Pulmonary artery endothelial cell (primary cell): ENCODE data around the gene RGL1. TPM values are rescaled to one million over a fixed set of nuclear protein-coding genes. Genes with fewer than 3 reads are reported as not detected.

Source experiments
- DNase-seq: peaks from one replicate; pipeline ENCODE4 v3.0.0-alpha.2; 2011; ENCODE audit warnings: low read depth, low spot score
- total RNA-seq: library from RNA; depleted of rRNA; stranded (reverse); fragments of >200 nt; gene quantifications from 2 replicates; pipeline ENCODE4 v1.2.3, GENCODE V29; 2014

RGL1 gene
- total RNA-seq, 1 donor from 2014 or later, result 40.8 TPM

GRCh38 chr1:183886853-183887252 is 81.9 kb downstream of the RGL1 start:
- DNase-seq, result no peak

GRCh38 chr1:183887826-183888819 is 83.2 kb downstream of the RGL1 start:
- DNase-seq, result no peak

- no peak for DNase-seq
Measured at GRCh38 chr1:183889095-183889494, 84.2 kb downstream of the RGL1 start.

GRCh38 chr1:183891158-183891856 is 86.4 kb downstream of the RGL1 start:
- DNase-seq, result no peak

- DNase-seq, result no peak
Measured at GRCh38 chr1:183892351-183892793, 87.5 kb downstream of the RGL1 start.

- no peak for DNase-seq
Measured at GRCh38 chr1:183893561-183894289, 88.8 kb downstream of the RGL1 start.

GRCh38 chr1:183894290-183894565 is 89.3 kb downstream of the RGL1 start:
- DNase-seq, result no peak

GRCh38 chr1:183896466-183897048 is 91.6 kb downstream of the RGL1 start:
- DNase-seq, result no peak

GRCh38 chr1:183898001-183898396 is 93.1 kb downstream of the RGL1 start:
- DNase-seq, result no peak

- no peak for DNase-seq
Measured at GRCh38 chr1:183898610-183899009, 93.7 kb downstream of the RGL1 start.

- peak; percentile 49 for DNase-seq
Measured at GRCh38 chr1:183901748-183902330, 96.9 kb downstream of the RGL1 start.

GRCh38 chr1:183903101-183903500 is 98.2 kb downstream of the RGL1 start:
- no peak for DNase-seq

- no peak for DNase-seq
Measured at GRCh38 chr1:183905508-183906113, 100.7 kb downstream of the RGL1 start.

- DNase-seq, result no peak
Measured at GRCh38 chr1:183907070-183907469, 102.2 kb downstream of the RGL1 start.

GRCh38 chr1:183908079-183908478 is 103.2 kb downstream of the RGL1 start:
- no peak for DNase-seq

- DNase-seq, result no peak
Measured at GRCh38 chr1:183909672-183910071, 104.8 kb downstream of the RGL1 start.

GRCh38 chr1:183910845-183911244 is 105.9 kb downstream of the RGL1 start:
- no peak for DNase-seq

- no peak for DNase-seq
Measured at GRCh38 chr1:183911285-183911684, 106.4 kb downstream of the RGL1 start.

- no peak for DNase-seq
Measured at GRCh38 chr1:183912265-183912886, 107.5 kb downstream of the RGL1 start.

GRCh38 chr1:183913567-183913993 is 108.7 kb downstream of the RGL1 start:
- DNase-seq, result no peak
